ENCODE results near the gene SPACA9.

GRCh38 chr9:132875159-132875558 is 3.5 kb upstream of the SPACA9 start:
- TF ChIP-seq EZH2 (IDR thresholded peaks at IDR 0.05) (no peak), POLR2AphosphoS5 (IDR thresholded peaks at IDR 0.05; ENCODE audit: borderline replicate concordance, low read depth, low read length) (no peak)
